Skeletal muscle tissue (tissue), 4 donors: ENCODE data around the gene CENPU. TPM values are rescaled to one million over a fixed set of nuclear protein-coding genes. Genes with fewer than 3 reads are reported as not detected.

Source experiments
- H3K27ac ChIP-seq: one replicate; pipeline ENCODE4 v1.7.0; 2013; ENCODE audit warnings: mild to moderate bottlenecking, low read depth, low read length, inconsistent platforms
- H3K27me3 ChIP-seq, 3 donors: one replicate each; pipeline ENCODE4 v1.7.0; 2013; ENCODE audit warnings: low read length in 3 of 3; ENCODE audit not compliant: control insufficient read depth in 3 of 3, insufficient read depth in 3 of 3
- H3K36me3 ChIP-seq, 3 donors: one replicate each; pipeline ENCODE4 v1.7.0; 2013; ENCODE audit warnings: low read length in 3 of 3; ENCODE audit not compliant: control insufficient read depth in 3 of 3, insufficient read depth in 3 of 3
- H3K4me1 ChIP-seq, 3 donors: one replicate each; pipeline ENCODE4 v1.7.0; 2013; ENCODE audit warnings: low read length in 3 of 3, mild to moderate bottlenecking in 3 of 3; ENCODE audit not compliant: control insufficient read depth in 3 of 3, insufficient read depth in 3 of 3
- H3K4me3 ChIP-seq, 3 donors: one replicate each; pipeline ENCODE4 v1.7.0; 2013; ENCODE audit warnings: low read length in 3 of 3
- H3K9ac ChIP-seq, 3 donors: one replicate each; pipeline ENCODE4 v1.7.0; 2013; ENCODE audit warnings: low read length in 3 of 3, mild to moderate bottlenecking in 3 of 3, moderate library complexity in 2 of 3, low read depth in 1 of 3
- H3K9me3 ChIP-seq, 3 donors: one replicate each; pipeline ENCODE4 v1.7.0; 2013; ENCODE audit warnings: low read length in 3 of 3; ENCODE audit not compliant: control insufficient read depth in 3 of 3
- total RNA-seq: library from RNA; depleted of rRNA; stranded (reverse); fragments of >200 nt; gene quantifications from one replicate; pipeline ENCODE4 v1.2.3, GENCODE V29; 2014
- donor health status: Osteomylitis.

CENPU gene
- total RNA-seq, 1 donor from 2014 or later = 6.8 TPM

- H3K27ac ChIP-seq = no peak overlapping the region
- no peaks in the 10 kb centered on the region for H3K27me3 ChIP-seq
- H3K9me3 ChIP-seq = no peaks in the 10 kb centered on the region
- no peaks in the 10 kb centered on the region for H3K4me1 ChIP-seq
- H3K4me3 ChIP-seq = no peak overlapping the region
- H3K36me3 ChIP-seq = peaks cover 0 to 20% (median 20%) of the 10 kb centered on the region in 3 donors
- H3K9ac ChIP-seq = no peak overlapping the region
These were observed 39.4 kb downstream of the CENPU start for GRCh38 chr4:184694412-184694956.

GRCh38 chr4:184693056-184693455, 40.8 kb downstream of the CENPU start:
- Histone ChIP-seq H3K4me1 (no peaks in the 10 kb centered on the region), H3K9me3 (no peaks in the 10 kb centered on the region), H3K27ac (no peak overlapping the region), H3K27me3 (no peaks in the 10 kb centered on the region), H3K36me3 (peaks cover 0 to 24% (median 23%) of the 10 kb centered on the region in 3 donors), H3K9ac (no peak overlapping the region), H3K4me3 (no peak overlapping the region)

GRCh38 chr4:184689681-184690080, 44.2 kb downstream of the CENPU start:
- H3K9me3 ChIP-seq = no peaks in the 10 kb centered on the region

GRCh38 chr4:184688447-184688846, 45.4 kb downstream of the CENPU start:
- H3K36me3 ChIP-seq = peaks cover 0 to 22% (median 12%) of the 10 kb centered on the region in 3 donors

More at GRCh38 chr4:184689681-184690080, 44.2 kb downstream of the CENPU start:
- Histone ChIP-seq H3K4me1 (no peaks in the 10 kb centered on the region), H3K27ac (no peak overlapping the region), H3K4me3 (no peak overlapping the region), H3K27me3 (no peaks in the 10 kb centered on the region), H3K9ac (no peak overlapping the region), H3K36me3 (peaks cover 0 to 25% (median 22%) of the 10 kb centered on the region in 3 donors)

GRCh38 chr4:184688005-184688404, 45.9 kb downstream of the CENPU start:
- Histone ChIP-seq H3K36me3 (peaks cover 0 to 19% (median 11%) of the 10 kb centered on the region in 3 donors), H3K9ac (no peak overlapping the region), H3K27me3 (no peaks in the 10 kb centered on the region)

More at GRCh38 chr4:184688447-184688846, 45.4 kb downstream of the CENPU start:
- Histone ChIP-seq H3K4me3 (no peak overlapping the region), H3K9me3 (no peaks in the 10 kb centered on the region), H3K27me3 (no peaks in the 10 kb centered on the region), H3K4me1 (no peaks in the 10 kb centered on the region), H3K9ac (no peak overlapping the region), H3K27ac (no peak overlapping the region)

GRCh38 chr4:184684491-184685189, 49.3 kb downstream of the CENPU start:
- no peaks in the 10 kb centered on the region for H3K9me3 ChIP-seq
- H3K27ac ChIP-seq = no peak overlapping the region
- H3K9ac ChIP-seq = no peak overlapping the region
- peaks cover 0 to 14% (median 10%) of the 10 kb centered on the region in 3 donors for H3K36me3 ChIP-seq
- no peaks in the 10 kb centered on the region for H3K27me3 ChIP-seq
- no peak overlapping the region for H3K4me3 ChIP-seq
- no peaks in the 10 kb centered on the region for H3K4me1 ChIP-seq

More at GRCh38 chr4:184688005-184688404, 45.9 kb downstream of the CENPU start:
- no peaks in the 10 kb centered on the region for H3K4me1 ChIP-seq
- H3K9me3 ChIP-seq = no peaks in the 10 kb centered on the region
- H3K4me3 ChIP-seq = no peak overlapping the region
- H3K27ac ChIP-seq = no peak overlapping the region

- H3K9ac ChIP-seq = no peak overlapping the region
- no peaks in the 10 kb centered on the region for H3K27me3 ChIP-seq
- H3K36me3 ChIP-seq = peaks cover 0 to 11% (median 6%) of the 10 kb centered on the region in 3 donors
- no peaks in the 10 kb centered on the region for H3K9me3 ChIP-seq
- H3K4me3 ChIP-seq = no peak overlapping the region
- no peaks in the 10 kb centered on the region for H3K4me1 ChIP-seq
- no peak overlapping the region for H3K27ac ChIP-seq
These were observed 52.0 kb downstream of the CENPU start for GRCh38 chr4:184681916-184682315.

GRCh38 chr4:184680698-184681097, 53.2 kb downstream of the CENPU start:
- Histone ChIP-seq H3K36me3 (peaks cover 0 to 6% (median 3%) of the 10 kb centered on the region in 3 donors), H3K27ac (no peak overlapping the region), H3K27me3 (no peaks in the 10 kb centered on the region), H3K9me3 (no peaks in the 10 kb centered on the region), H3K4me1 (no peaks in the 10 kb centered on the region), H3K4me3 (no peak overlapping the region), H3K9ac (no peak overlapping the region)

DNA sequence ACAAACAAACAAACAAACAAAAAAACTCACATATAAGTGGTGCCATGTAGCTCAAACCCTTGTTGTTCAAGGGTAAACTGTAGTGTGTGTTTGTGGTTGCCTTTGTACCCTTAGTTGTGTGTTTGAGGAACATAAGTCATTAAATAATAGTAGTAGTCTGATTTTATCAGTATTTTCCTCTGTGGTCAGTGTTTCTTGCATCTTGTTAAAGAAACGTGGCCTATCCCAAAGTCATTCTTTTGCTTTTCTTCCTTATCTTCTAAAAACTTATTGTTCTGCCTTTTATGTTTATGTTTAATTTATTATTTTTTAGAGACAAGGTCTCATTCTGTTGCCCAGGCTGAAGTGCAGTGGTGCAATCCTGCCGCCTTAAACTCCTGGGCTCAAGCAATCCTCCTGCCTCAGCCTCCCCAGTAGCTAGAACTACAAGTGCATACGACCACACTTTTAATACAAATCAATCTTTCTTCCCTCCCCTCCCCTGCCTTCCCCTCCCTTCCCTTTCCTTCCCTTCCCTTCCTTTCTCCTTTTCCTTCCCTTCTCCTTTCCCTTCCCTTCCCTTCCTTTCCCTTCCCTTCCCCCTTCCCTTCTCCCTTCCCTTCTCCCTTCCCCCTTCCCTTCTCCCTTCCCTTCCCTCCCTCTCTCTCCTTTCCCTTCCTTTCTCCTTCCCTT, 57.9 kb downstream of the CENPU start:
- H3K4me1 ChIP-seq = no peaks in the 10 kb centered on the region
- no peak overlapping the region for H3K27ac ChIP-seq
- no peak overlapping the region for H3K4me3 ChIP-seq
- peaks cover 15 to 25% (median 24%) of the 10 kb centered on the region in 3 donors for H3K36me3 ChIP-seq
- H3K27me3 ChIP-seq = no peaks in the 10 kb centered on the region
- H3K9me3 ChIP-seq = no peaks in the 10 kb centered on the region
- H3K9ac ChIP-seq = no peak overlapping the region

DNA sequence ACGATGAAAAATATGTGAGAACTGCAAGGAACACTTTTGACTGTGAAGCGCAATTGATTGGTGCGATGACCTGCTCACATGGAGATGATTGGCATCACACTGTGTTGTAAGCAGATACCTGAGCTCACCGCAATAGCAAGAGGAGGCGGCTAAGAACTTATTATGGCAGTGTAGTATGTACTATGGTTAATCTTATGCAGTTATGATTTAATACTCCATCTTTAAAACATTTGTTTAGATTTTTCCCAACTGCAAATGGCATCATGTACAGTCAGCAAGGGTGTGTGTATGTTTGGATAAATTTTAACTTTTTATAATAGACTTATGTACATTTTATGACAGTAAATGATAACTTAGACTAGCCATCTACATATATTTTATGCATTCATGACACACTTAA, 58.9 kb downstream of the CENPU start:
- H3K9me3 ChIP-seq = no peaks in the 10 kb centered on the region
- no peaks in the 10 kb centered on the region for H3K4me1 ChIP-seq
- H3K9ac ChIP-seq = no peak overlapping the region
- H3K27me3 ChIP-seq = no peaks in the 10 kb centered on the region
- H3K4me3 ChIP-seq = no peak overlapping the region
- H3K36me3 ChIP-seq = peaks cover 15 to 24% (median 21%) of the 10 kb centered on the region in 3 donors
- H3K27ac ChIP-seq = no peak overlapping the region
